Fibroblast of gingiva (primary cell): ENCODE data around the gene HMGXB4.
"Not testable (repeated sequence)": the region's sequence is repeated elsewhere in the genome, so short reads cannot be mapped to it uniquely, and the experiment has no call there.

Source experiments
- DNase-seq: peaks from one replicate; pipeline ENCODE4 v3.0.0-alpha.2; 2011; ENCODE audit warnings: low read depth

The HMGXB4 gene, protein sequence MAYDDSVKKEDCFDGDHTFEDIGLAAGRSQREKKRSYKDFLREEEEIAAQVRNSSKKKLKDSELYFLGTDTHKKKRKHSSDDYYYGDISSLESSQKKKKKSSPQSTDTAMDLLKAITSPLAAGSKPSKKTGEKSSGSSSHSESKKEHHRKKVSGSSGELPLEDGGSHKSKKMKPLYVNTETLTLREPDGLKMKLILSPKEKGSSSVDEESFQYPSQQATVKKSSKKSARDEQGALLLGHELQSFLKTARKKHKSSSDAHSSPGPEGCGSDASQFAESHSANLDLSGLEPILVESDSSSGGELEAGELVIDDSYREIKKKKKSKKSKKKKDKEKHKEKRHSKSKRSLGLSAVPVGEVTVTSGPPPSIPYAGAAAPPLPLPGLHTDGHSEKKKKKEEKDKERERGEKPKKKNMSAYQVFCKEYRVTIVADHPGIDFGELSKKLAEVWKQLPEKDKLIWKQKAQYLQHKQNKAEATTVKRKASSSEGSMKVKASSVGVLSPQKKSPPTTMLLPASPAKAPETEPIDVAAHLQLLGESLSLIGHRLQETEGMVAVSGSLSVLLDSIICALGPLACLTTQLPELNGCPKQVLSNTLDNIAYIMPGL

DNA sequence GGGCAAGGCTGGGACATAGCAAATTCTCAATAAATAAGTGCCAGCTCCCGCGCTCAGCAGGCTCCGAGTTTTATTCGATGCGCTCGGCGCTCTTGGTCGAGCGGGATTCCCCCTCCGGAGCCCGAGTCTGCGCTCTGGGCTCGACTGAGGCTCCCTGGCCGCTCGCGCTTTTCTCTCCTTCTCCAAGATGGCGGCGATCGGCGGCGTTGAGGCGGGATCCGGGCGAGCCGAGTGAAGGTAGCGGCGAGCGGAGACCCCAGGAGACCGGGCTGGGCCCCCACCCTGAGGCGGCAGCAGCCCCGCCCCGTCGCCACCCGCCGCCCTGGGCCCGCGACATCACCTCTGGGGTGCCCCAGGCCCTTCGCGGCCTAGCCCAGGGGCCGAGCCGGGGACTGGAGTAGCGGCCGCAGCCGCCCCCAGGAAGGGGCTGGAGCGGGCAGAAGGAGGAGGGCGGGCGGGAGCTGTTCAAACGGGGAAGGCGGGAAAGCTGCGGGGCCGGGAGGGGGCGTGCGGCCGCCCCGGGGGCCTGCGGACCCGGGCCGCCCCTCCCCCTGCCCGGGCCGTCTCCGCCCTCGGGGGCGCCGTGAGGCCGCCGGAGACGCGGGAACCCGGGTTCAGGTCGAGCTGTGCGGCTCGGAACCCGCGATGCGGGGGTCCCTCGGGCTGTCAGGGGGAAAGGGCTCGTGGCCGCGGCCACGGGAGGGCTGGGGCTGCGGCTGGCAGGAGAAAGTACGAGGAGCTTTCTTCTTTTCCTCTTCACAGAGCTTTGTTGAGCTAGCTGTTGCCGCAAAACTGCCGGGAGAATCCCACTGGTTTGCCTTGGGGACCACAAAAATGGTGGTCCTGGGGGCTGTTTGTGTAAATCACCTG lies at the start of gene HMGXB4:
Gene HMGXB4, plus strand, starts transcription at position 173 of the 870 bp plus-strand sequence. CDS start 4,898 bp downstream, outside the sequence.
- peak; percentile 86 for DNase-seq

DNA sequence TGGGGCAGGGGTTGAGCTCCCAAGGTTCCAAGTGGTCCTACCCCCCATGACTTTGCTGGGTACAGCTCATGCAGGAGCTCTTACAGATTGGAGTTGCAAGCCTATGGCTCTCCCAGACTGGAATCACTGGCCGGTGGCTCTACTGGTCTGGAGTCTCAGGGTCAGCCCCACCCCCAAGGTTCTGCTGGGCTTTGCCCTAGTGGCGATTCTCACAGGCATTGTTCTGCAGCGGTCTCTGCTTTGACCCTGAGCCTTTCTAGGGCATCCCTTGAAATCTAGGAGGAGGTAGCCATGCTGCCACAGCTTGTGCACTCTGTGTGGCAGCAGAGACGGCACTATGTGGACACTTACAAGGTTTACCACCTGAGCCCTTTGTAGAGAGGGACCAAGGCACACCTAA lies 49.3 kb upstream of the HMGXB4 start:
- no peak for DNase-seq

DNA sequence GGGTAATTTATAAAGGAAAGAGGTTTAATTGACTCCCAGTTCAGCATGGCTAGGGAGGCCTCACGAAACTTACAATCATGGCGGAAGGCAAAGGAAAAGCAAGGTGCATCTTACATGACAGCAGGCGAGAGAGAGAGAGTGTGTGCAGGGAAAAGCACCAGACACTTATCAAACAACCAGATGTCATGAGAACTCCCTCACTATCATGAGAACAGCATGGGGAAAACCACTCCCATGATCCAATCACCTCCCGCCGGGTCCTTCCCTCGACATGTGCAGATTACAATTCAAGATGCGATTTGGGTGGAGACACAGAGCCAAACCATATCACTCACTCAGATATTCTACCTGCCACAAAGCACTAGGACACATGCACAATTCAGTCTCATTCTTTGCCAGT lies 48.1 kb upstream of the HMGXB4 start:
- DNase-seq = no peak

DNA sequence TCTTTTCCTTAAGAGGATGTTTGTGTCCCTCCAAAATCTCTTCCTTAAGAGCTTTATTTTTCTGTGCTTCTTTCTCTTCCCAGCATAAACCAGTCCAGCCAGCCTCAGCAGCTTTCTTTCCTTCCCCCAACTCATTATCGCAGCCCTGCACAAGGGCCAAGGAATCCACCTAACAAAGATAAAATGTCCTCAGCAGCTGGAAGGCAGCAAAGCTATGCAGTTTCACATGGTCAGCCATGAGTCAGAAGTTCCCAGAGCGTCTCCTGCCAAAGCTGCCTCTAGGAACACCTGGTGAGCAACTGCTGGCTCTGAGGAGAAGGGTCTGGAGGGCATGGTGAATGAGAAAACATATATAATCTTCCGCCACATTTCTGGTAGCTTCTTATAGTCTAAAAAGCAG lies 45.3 kb upstream of the HMGXB4 start:
- DNase-seq = no peak

DNA sequence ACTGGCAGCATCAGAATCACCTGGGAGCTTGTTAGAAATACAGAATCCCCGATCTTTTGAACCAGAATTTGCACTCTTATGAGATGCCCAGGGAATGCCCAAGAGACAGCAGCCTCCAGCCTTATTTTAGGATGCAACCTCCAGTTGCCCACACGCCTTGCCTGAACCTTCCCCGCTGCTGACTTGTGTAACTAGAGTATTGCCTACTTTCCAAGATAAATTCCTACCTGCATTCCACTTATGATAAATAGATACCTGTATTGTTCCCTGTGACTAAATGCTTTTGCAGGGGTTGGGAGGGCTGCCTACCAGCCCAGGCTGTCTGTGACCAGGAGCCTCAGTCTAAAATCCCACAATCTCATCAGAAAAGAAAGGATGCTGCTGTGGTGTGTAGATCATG lies 44.3 kb upstream of the HMGXB4 start:
- DNase-seq = no peak

DNA sequence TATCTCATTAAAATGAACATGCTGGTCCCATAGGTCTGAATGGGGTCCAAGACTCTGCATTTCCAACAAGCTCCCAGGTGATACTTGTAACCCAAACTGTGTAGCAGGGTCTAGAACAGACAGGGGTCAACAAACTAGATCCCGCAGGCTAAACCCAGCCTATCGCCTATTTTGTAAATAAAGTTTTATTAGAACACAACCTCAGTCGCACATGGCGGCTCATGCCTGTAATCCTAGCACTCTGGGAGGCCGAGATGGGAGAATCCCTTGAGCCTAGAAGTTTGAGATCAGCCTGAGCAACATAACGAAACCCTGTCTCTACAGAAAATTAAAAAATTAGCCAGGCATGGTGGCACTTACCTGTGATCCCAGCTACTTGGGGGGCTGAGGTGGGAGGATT lies 42.3 kb upstream of the HMGXB4 start:
- DNase-seq = no peak

DNA sequence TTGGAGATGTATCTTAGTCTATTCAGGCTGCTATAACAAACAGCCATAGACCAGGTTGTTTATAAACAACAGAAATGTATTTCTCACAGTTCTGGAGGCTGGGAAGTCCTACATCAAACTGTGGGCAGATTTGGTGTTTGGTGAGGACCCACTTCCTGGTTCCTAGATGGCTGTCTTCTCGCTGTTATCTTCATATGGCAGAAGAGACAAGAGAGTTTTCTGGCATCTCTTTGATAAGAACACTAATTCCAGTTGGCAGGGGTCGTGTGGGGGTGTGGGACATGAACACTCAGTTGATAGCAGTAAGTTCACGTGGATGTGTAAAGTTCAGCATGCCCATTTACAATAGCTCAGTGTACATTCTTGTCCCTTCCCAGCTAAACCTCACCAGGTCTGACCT lies 41.3 kb upstream of the HMGXB4 start:
- no peak for DNase-seq

DNA sequence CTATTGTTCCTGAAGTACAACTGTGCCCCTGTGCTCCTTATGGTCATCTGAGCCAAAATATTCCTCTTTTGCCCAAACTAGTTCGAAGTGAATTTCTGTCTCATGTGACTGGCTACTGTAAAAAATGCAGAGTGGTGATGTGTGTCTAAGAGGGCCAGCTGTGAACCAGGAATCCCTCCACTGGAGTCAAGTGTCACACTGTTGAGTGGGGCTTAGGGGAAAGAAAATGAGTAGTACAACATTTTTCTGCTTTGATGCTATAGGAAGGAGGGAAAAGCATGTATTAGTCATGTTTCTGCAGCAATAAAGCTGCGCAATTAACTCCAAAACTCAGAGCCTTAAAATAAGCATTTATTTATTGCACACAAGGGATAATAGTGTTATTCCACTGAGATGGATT lies 39.8 kb upstream of the HMGXB4 start:
- DNase-seq = no peak

DNA sequence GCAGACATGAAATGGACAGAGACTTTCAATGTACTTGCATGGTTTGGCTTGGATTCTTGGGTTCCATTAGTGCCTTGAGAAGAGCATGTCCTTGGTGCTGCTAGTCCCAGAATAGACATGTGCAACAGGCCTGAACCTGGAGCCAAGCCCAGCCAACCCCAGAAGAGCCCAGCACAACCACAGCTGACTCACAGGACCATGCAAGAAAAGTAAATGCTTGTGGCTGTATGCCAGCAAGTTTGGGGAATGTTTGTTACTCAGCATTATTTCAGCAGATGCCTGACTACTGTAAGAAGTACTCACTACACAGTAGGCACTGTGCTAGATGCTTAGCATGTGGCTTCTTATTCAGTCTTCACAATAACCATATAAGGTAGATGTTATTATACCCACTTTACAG lies 39.2 kb upstream of the HMGXB4 start:
- DNase-seq = no peak

DNA sequence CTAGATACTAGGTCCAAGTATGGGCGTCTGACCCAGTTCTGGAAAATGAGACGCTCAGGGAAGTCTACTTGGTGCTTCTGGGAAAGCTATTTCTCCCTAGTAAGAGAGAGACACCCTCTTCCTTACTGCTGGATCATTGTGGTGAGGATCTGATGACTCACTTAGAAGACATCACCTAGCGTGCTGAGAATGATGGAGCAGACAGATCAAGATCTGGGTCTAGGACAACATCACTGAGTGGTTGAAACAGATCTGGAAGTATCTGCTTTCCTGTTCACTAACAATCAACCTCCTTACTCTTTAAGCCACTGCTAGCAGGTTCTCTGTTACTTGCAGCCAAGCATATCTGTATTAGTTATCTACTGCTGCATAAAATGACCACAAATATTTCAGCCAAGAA lies 38.3 kb upstream of the HMGXB4 start:
- no peak for DNase-seq

DNA sequence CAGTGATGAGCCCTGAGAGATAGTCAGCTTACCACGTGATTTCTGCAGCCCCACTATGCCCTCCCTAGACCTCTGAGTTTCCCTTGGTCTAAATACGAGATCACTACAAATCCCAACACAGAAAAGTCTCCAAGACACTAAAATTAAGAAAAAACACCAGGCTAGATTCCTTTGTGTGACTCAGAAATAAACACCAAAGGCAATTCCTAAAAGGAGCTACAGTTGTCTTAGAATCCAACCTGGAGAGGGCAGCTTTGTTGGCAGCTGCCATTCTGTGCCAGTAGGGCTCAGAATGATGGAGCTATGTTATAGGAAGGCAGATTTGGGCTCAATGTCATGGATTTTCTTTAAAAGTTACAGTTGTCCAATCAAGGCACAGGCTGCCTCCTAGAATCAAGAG lies 37.1 kb upstream of the HMGXB4 start:
- no peak for DNase-seq

DNA sequence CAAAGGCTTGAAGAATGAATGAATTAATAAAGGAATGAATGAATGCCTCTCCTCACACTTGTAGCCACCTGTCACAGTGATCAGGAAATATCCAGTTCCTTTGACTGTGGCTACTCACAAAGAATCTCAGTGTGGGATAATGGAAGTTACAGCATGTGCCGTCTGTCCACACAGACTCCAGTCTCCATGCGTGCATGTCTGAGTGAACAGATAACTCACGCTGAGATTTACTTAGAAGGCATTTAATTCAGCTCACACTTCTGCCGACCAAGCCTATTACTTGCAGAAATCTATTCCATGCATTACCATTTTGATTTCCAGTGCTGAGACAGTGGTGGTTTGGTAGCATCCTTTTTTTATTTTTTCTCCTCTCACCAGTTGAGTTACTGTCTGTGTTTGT lies 32.3 kb upstream of the HMGXB4 start:
- no peak for DNase-seq

DNA sequence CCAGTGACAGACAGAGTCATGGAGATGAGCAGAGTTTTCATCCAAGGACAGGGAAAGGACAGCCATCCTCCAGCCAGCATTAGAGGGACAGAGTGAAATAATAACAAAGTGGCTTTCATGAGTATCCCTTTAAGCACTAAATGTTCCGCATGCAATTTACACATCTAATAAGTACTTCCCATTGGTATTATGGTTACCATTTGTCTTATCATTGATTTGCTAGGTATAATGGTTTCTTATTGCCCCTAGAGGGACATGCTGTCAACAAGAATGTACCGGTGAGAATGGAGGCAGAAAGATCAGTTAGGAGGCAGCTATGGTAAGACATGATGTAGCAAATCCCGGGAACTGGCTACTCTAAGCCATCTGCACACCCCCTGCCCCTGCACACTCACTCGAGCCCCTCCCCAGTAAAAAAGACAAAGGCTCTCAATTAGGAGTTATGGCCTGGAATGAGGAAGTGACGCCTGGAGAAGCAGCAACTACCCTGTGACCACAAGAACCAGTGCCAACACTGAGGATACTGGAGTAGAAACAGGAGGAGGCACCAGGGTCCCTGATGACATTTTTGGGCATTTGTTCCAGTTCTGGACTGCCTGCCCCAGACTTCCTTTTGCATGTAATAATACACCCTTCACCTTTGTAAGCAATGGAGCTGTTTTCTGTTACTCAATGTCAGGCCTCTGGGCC lies 30.2 kb upstream of the HMGXB4 start:
- DNase-seq = no peak

DNA sequence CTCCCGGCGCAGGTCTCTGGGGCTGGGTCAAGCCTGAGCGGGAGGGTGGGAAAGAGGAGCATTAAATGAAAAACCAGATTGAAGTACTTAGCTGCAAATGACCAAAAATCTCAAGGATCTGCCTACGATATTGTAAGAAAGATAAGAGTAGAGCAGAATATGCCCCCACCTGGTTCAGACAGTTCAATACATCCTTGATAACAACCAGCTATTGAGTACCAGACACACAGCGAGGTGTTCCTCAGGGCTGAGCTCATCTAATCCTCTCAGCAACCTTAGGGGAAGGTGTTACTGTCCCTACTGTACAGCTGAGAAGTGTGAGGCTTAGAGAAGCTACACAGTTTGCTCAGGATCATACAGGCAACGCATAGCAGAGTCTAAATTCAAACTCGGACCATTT lies 27.4 kb upstream of the HMGXB4 start:
- DNase-seq = no peak

DNA sequence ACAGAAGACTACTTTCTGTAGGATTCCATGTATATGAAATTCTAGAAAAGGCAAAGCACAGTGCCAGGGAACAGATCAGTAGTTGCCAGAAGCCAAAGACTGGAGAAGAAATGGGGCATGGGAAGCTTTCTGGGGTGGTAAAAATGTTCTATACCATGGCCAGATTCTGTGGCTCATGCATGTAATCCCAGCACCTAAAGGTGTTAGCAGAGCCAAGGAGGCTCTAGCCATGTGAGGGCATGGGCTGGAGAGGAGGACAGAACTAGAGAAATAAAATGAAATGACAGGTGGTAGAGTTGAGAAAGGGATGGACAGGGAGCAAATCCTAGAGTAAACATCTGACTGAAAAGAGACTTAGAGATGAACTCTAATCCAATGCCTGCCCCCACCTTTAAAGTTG lies 26.9 kb upstream of the HMGXB4 start:
- no peak for DNase-seq

DNA sequence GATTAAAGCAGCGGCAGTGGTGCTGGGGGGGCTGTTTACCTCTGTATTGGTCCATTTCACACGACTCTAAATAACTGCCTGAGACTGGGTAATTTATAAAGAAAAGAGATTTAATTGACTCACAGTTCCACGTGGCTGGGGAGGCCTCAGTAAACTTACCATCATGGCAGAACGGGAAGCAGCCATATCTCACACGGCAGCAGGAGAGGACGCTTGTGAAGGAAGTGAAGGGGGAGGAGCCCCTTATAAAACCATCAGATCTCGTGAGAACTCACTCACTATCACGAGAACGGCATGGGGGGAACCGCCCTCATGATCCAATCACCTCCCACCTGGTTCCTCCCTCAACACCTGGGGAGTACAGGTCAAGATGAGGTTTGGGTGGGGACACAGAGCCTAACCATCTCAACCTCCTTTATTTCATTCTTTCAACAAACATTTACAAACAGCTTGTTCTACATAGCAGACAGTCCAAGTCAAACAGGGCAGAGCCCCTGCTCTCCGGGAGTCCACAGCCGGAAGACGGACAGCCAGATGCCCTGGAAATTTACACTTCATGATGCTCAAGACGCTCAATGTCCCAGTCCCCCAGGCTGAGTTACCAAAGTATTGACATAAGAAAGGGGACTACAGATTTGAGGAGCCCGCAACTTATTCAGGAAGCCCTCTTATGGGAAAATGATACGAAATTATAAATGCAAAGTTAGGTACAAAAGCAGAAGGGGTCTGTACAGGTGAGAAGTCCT lies 26.3 kb upstream of the HMGXB4 start:
- no peak for DNase-seq

DNA sequence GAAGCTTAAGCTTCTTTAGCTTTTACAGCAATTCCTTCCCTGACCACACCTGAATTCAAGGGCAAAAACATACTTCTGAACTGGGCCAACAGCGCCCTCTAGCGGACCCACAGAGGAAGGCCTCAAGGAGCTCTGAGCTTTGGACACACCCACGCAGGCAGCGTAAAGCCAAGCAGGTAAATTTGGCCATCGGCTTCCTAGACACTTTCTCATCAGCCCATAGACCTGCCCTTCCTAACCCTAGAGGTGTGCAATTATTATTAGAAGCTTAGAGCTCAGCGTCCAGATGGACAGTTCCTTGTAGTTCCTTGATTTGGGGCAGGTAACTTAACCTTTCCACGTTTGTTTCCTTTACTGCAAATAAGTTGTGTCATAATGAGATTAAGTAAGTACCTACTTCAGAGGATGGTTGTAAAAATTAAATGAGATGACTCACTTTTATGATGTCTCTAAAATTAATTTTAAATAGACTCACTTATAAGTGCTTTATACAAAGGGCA lies 25.7 kb upstream of the HMGXB4 start:
- peak; percentile 19 for DNase-seq

DNA sequence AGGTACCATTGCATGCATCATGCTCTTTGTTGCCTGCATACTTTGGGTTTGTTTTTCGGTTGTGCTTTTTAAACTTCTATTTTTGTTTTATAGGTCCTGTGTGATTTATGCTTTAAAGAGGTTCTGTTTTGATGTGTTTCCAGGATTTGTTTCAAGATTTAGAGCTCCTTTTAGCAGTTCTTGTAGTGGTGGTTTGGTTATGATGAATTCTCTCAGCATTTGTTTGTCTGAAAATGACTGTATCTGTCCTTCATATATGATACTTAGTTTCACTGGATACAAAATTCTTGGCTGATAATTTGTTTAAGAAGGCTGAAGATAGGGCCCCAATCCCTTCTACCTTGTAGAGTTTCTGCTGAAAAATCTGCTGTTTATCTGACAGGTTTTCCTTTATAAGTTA lies 18.5 kb upstream of the HMGXB4 start:
- DNase-seq = not testable (repeated sequence)

DNA sequence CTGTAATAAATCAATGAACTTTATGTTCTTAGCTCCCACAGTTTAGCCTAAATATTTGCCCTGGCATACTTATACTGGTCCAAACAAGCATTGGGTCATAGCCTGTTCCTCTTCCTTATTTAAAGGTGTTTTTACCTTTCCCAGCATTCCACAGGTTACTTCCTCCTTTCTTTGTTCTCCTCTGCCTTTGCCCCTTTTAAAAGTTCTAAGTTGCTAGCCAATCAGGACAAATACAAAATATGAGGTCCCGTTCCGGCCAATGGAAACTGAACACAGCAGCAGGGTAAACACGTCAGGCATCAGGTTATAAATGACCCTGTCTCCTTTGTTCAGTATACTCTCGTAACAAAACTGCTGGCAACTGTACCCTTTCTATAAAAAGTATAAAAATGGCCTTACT lies 12.8 kb upstream of the HMGXB4 start:
- DNase-seq = not testable (repeated sequence)

DNA sequence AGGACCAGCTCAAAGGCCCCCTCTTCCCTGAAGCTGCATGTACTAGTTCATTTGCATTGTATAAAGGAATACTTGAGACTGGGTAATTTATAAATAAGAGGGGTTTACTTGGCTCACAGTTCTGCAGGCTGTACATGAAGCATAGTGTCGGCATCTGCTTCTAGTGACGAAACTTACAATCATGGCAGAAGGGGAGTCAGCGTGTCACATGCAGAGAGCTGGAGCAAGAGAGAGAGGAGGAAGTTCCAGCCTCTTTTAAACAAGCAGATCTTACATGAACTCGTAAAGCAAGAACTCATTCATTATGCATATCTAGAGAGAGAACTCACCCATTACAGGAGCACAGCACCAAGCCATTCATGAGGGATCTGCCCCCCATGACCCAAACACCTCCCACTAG lies 7.1 kb upstream of the HMGXB4 start:
- no peak for DNase-seq

DNA sequence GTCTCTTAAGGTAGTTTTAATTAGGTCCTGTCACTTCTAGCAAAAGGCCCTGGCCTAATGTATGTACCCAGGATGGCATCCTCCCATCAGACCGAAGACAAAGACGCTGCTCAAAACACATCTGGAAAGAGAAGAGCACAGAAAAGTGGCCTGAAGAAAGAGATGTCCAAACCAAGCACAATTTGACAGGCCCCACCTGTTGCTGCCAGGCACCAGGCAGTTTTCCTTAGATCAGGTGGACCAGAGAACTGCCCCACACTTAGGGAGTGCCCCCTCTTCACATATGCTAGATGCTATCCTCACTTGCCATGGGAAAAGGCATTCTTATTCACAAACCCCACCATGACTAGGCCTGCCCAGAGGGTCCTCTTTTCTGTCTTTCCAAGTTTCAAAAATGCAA lies 3.3 kb upstream of the HMGXB4 start:
- no peak for DNase-seq

DNA sequence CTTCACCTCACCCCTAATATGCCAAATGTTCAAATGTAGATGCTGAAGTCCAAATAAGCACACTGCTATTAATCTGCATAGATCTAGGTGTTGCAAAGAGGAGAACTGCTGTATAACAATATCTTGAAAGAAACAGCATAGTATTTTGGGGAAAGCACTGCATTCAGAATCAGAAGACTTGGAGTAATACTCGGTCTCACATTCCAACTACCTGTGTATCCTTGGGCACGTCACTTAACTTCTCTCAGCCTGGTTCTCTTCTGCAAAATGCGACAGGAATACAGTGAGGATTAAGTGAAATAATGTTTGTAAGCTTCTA lies 332 bp upstream of the HMGXB4 start:
- DNase-seq = no peak
